NCI-H1694 treated with DMSO at 0.1 percent for 48 hours (cell line): ENCODE results near the gene CXCR3.
"Not testable (repeated sequence)": the region's sequence is repeated elsewhere in the genome, so short reads cannot be mapped to it uniquely, and the experiment has no call there.

ENCODE experiments used
- DNase-seq: peaks from one replicate; lab custom pipeline; 2025; lab: John Stamatoyannopoulos, UW

The CXCR3 gene

DNA sequence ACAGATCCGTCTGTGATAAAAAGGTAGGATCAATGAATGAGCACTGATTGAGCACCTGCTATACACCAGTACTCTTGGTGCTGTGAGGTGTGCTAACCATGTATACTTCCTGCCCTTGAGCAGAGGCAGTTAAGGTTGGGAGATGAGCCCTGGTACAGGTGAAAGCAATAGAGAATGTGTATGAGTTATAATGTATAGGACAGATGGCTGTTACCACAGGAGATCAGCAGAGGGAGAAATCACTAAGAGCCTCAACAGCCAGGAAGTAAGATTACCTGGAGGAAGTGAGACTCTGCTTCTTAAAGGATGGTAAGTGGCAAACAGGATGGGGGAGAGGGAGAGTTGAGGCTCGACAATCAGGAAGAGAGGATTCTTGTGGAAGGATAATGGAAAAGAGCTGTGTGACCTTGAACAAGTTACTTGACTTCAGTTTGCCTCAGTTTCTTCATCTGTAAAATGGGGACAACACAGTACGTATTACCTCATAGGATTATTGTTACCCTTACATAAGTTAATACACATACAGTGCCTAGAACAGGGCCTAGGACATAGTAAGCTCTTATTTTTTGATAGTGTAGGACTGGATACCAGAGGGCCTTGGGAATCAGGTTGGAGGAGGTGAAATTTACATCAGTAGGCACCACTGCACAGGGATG lies 9.1 kb downstream of the CXCR3 start:
- DNase-seq, result no peak

DNA sequence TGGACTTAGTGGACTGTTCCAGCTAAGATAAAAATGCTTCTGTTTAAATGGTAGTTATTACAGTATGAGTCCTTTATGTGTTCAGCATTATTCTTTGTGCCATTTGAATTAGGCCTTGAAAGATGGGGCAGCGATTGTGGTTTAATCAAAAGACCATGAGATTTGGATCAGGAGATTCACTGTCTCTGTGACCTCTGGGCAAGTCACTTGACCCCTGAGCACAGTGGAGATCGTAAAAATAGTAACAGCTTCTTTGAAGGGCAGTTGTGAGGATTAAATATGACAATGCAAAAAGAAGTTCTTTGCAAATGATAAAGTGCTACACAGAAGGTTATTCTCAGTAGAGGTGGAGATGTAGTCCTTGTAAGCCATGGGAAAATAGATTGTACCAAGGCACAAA lies 10.8 kb downstream of the CXCR3 start:
- DNase-seq, result no peak

DNA sequence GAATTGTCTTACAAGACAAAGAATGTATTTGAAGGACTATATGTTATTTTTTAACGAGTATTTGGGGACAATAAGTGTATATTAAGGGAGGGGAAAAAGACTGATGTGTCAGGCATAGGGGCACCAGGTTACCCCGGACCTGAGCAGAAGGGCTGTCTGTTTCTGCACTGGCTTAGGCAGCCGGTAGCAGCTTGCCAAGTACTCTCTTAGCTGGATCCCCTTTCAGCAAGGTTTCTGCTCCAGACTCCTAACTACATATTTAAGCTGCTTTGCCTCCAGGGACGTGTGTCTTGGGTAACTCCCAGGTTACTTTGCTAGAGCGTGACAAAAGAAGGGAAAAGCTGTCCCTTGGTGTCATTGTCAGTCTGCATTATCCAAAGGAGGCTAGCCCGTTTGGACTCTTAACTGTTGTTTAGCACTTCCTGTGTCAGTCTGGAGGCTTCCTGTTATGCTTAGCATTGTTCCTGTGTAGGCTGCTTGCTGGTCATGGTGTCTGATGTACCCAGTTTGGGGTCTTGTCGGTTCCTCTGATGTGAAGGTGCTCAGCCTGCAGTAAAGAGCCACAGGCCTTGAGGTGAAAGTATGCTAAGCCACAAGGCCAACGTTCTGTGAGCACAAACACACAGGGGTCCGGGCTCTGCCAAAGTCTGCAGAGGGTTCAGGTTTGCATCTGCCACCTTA lies 11.6 kb downstream of the CXCR3 start:
- no peak for DNase-seq

DNA sequence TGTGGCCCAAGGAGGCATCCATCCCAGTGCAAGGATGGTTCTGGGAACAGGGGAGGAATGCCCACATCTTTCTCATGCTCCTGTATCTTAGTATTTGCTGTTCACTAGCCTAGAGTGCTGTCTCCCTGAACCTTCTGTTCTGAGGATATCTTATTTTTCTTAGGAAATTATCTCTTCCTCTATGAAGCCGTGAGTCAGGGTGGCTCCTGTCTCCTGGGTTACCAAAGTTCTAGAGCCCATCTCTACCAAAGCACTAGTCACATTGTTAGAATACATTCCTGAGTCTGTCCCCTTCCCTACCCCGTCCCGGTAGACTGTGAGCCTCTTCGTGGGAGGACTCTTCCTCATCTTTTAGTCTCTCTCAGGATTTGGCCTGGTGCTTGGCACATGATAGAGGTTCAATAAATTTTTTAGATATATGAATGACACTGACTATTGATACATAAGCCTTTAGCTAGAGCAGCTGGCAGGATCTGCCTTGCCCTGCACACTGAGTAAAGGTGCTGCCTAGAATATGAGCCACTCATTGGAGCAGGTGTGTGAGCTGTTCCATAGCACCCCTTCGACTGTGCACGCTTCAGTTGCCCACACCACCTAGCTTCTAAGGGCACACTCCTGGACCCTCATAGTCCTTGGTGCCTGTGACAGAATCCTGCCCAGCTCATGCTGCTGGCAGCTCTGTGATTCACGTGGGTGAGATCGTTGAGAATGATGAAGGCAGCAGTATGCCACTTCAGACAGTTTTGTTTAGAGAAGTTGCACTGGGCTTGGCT lies 13.3 kb downstream of the CXCR3 start:
- no peak for DNase-seq

DNA sequence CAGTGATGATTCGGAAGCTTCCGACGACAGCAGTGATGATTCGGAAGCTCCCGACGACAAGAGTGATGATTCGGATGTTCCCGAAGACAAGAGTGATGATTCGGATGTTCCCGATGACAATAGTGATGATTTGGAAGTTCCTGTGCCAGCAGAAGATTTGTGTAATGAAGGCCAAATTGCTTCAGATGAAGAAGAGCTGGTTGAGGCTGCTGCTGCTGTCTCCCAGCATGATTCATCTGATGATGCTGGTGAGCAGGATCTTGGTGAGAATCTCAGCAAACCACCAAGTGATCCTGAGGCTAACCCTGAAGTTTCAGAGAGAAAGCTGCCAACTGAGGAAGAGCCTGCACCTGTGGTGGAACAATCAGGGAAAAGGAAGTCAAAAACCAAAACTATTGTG lies 14.2 kb downstream of the CXCR3 start:
- DNase-seq, result no peak

DNA sequence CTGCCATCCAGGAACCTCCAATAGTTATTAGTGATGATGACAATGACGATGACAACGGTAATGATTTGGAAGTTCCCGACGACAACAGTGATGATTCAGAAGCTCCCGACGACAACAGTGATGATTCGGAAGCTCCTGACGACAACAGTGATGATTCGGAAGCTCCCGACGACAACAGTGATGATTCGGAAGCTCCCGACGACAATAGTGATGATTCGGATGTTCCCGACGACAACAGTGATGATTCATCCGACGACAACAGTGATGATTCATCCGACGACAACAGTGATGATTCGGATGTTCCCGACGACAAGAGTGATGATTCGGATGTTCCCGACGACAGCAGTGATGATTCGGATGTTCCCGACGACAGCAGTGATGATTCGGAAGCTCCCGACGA lies 14.7 kb downstream of the CXCR3 start:
- DNase-seq, result no peak

DNA sequence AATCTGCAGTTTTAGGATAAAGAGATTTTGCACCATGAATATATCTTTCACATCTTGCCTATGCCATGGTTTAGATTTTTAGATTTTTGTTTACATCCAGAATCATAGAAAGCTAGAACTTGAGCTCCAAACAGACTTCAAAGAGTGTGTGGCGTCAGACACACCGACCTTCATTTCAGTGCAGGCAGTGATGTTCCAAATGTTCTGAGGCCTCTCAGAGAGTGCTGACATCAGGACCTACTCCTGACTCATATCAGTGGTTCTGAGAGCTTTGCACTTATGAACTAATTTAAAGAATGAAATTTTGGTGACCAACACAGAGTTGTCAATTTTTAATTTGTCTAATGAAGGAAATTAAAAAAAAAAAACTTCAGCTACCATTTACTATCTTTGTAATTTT lies 18.3 kb downstream of the CXCR3 start:
- DNase-seq, result no peak

DNA sequence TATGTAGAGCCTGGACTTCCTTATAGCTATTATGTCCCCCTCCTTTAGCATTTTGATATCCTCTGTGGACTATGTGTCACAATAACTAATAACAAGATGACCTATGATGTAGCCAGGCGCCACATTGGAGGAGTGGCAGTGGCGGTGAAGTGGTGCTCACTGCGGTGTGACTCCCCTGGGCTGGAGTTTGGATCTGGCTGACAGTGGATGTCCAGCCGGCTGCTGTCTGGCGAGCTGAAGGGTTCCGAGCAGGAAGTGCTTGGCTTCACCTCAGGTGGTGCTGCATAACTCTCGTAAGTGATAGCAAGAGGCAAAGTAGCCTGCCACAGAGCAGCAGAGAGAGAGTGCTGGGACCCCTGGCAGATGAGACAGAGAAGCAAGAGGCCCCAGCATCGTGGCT lies 25.1 kb downstream of the CXCR3 start:
- not testable (repeated sequence) for DNase-seq

DNA sequence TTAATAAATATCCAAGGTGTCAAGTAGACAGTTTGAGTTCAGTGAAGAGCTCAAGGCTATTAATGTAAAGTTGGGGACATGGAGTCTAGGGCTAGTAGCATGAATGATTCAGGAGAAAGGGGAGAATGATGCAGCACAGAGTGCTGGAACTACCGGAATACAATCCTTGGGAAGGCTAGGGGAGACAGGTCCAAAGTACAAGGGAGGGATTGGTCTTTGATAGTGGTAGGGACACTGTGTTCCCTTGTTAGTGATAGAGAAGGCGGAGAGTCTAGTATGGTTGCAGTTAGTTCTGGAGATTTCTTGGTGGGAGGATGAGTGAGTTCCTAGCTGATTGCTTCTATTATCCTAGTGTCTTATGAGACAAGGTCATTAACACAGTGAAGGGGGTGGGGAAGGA lies 31.4 kb downstream of the CXCR3 start:
- no peak for DNase-seq

DNA sequence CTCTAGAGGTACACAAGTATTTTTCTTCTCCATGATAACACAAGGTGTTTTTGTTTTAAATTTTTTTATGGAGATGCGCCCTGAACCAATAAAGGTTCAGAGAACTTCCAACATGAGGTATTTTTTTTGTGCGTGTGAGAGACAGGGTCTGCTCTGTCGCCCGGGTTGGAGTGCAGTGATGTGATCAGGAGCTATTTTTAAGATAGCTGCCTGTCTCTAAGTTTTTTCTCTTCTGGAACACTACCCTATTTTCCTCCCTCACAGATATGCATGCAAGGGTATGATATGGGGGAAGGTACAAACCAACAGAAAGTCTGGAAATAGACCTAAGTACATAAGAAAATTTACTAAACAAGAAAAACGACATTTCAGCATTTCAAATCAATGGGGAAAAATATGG lies 37.1 kb downstream of the CXCR3 start:
- DNase-seq, result no peak

DNA sequence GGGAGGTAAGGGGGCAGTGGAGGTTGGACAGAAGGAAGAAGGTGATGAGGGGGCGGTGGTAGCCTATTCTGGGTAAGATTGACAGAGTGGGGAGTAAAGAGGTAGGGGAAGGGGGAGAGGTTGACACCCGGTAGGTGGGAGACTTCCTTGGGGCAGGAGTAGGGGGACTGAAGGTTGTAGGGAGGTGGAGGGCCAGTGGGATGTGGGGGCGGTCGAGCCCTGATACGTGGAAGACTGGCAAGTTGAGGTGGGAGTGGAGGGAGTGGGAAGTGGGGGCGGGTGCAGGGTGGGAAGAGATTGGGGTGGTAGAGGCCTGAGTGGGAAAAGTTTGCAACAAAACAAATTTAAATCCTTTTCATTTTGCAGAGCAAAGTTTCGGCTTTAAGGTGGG lies 38.3 kb downstream of the CXCR3 start:
- DNase-seq, result no peak

DNA sequence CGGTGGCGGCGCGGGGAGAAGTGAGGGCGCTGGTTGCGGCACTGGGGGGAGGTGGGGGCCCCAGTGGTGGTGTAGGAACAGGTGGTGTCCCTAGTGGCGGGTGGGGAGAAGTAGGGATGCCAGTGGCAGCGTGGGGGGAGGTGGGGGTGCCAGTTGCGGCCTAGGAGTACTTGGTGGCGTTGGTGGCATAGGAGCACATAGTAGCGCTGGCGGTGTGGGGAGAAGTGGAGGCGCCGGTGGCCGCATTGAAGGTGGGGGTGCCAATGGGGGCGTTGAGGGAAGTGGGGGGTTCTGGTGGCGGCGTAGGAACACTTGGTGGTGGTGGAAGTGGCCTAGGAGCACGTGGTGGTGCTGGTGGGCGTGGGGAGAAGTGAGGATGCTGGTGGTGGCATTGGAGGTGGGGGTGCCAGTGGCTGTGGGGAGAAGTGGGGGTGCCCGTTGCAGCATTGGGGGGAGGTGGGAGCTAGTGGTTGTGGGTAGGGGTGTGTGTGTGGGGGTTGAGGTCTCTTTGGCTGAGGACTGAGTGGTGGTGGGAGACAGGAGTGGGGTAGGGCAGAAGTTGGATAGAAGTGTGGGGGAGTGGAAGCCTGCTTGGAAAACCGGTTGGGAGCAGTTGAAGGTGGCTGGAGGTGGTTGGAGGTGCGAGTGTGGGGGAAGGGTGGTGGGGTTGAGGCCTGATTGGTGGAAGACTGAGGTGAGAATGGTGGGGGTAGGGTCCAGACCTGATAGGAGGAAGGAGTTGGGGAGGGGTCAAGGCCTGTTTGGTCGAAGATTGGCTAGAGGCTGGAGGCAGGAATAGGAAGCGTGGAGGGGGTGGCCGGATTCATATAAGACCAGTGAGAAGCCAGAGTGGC lies 38.9 kb downstream of the CXCR3 start:
- no peak for DNase-seq

DNA sequence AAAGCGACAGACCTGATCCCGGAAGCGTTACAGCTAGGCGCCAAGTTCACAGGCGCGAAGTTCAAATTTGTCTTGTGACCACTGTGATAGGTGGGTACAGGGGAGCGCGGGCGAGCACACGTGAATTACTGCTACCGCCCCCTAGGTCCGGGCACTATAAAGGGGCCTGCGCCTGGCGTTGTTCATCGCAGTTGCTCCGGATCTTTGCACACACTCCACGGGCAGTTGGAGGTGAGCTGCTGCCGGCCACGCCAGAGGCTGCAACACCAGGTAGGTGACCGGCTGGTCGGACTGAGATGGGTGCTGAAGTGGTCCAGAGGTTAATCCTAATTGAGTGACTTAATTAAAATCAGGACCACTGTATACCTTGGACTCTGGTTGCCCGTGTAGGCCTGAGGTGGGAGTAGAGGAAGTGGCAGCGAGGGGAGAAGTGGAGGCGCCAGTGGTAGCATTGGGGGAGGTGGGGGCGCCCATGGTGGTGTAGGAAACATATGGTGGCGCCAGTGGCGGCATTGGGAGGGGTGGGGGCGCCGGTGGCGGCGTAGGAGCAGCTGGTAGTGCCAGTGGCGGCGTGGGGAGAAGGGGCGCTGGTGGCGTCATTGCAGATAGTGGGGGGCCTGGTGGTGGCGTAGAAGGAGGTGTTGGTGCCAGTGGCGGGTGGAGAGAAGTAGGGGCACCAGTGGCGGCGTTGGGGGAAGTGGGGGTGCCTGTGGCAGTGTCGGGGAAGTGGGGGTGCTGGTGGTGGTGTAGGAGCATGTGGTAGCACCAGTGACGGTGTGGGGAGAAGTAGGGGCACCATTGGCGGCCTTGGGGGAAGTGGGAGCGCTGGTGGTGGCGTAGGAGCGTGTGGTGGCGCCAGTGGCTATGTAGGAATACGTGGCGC lies 39.8 kb downstream of the CXCR3 start, which contains the start of gene GCNA:
TSS of gene GCNA (plus strand) at position 185 of the 883 bp plus-strand sequence. CDS start 2,385 bp downstream, outside the sequence.
- DNase-seq, result no peak

DNA sequence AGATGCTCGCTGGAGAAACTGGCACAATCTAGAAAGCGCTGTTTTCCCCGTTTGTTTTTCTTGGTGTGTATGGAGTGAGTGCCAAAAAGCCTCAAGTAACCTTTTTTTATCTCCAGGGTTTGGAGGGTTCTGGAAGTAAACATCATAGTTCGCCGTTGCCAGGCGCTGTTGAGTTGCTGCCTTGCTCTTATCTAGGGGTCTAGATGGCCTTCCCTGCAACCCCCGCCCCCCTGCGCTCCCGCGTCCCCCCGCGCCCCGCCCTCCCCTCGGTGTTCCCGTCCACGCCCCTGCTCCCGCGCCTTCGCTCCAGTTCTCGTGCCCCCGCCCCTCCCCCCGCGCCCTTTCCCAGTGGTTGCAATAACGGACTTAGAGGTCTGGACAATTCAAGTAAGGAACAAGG lies 40.6 kb downstream of the CXCR3 start:
- DNase-seq, result no peak

DNA sequence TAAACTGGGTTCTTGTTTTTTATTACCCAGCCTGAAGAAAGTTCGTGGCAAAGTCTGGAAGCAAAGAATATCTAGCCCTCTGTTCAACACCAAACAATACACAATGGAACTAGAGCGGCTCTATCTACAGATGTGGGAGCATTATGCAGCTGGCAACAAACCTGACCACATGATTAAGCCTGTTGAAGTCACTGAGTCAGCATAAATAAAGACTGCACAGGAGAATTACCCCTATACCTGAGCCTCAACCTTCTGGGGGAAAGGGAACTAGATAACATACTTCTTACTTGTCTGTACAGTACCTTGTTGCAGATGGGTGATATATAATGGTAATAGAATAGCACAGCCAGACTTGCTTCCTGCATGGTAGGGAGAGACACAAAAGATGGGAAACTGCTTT lies 44.7 kb downstream of the CXCR3 start:
- DNase-seq, result no peak

DNA sequence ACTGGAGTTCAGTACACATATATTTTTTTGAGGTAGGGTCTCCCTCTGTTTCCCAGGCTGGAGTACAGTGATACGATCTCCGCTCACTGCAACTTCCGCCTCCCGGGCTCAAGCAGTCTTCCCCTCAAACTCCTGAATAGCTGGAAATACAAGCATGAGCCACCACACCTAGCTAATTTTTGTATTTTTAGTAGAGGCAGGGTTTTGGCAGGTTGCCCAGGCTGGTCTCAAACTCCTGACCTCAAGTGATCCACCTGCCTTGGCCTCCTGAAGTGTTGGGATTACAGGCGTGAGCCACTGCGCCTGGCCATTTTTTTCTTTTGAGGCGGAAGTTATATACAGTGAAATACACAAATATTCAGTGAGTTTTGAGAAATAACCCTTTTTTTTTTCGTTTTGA lies 46.9 kb downstream of the CXCR3 start:
- DNase-seq, result not testable (repeated sequence)
